Esophagus squamous epithelium (tissue), 5 donors: ENCODE results near the gene PRSS22. TPM values are rescaled to one million over a fixed set of nuclear protein-coding genes. Genes with fewer than 3 reads are reported as not detected.

Experiments
- DNase-seq: peaks from one replicate; lab custom pipeline; 2025; lab: John Stamatoyannopoulos, UW
- H3K27ac ChIP-seq, 4 donors: fragments of 200-600 bp; sonication (generic); one replicate each; pipeline ENCODE4 v1.5.1; 2016 to 2019; ENCODE audit warnings: mild to moderate bottlenecking in 1 of 4
- H3K27me3 ChIP-seq, 4 donors: fragments of 200-600 bp; sonication (generic); 1 replicate in 3 of 4; 2 replicates in 1 of 4; pipeline versions ENCODE4 v1.5.1 to v1.6.0; 2017 to 2021; ENCODE audit warnings: antibody characterized with exemption in 1 of 4
- H3K36me3 ChIP-seq, 3 donors: fragments of 200-600 bp; sonication (generic); one replicate each; pipeline ENCODE4 v1.5.1; 2016 to 2019
- H3K4me1 ChIP-seq, 3 donors: fragments of 200-600 bp; sonication (generic); one replicate each; pipeline ENCODE4 v1.5.1; 2017 to 2019
- H3K4me3 ChIP-seq, 4 donors: fragments of 200-600 bp; sonication (generic); 1 replicate in 3 of 4; 2 replicates in 1 of 4; pipeline ENCODE4 v1.5.1; 2016 to 2019; ENCODE audit warnings: mild to moderate bottlenecking in 2 of 4, moderate library complexity in 1 of 4
- H3K9me3 ChIP-seq, 3 donors: fragments of 200-600 bp; sonication (generic); one replicate each; pipeline ENCODE4 v1.5.1; 2016 to 2019
- CTCF ChIP-seq, 6 experiments: fragments of 450-650 bp in 4 of 6; fragments of 200-600 bp in 2 of 6; sonication (generic) in 2 of 6; IDR thresholded peaks; one replicate each; pipeline ENCODE4 v1.5.1; 2016 to 2019; ENCODE audit warnings: antibody characterized with exemption in 6 of 6, mild to moderate bottlenecking in 4 of 6, moderate library complexity in 4 of 6
- POLR2A ChIP-seq, 4 donors: fragments of 450-650 bp; IDR thresholded peaks; one replicate each; pipeline ENCODE4 v1.6.1; 2017; ENCODE audit warnings: antibody characterized with exemption in 4 of 4, mild to moderate bottlenecking in 4 of 4, moderate library complexity in 3 of 4
- WGBS, 2 donors: methylation state at CpG; one replicate each; pipeline ENCODE4 v1.1.5; 2018; 5-methylcytosine and 5-hydroxymethylcytosine counted together
- intact Hi-C: fragments of 100-400 bp; cut with DNase I; formaldehyde crosslinking; loops from one replicate; pipeline ENCODE4 v1.15.0; 2022
- total RNA-seq, 4 donors: library from RNA; depleted of rRNA; stranded (reverse); fragments of >200 nt; gene quantifications; one replicate each; pipeline ENCODE4 v1.1.0, GENCODE V29; 2016
- donor health status: DM: yes; HTN: yes; CAD: no.

The PRSS22 gene
- total RNA-seq, 4 donors from 2014 or later: 36.6 to 149 (median 113) TPM

DNA sequence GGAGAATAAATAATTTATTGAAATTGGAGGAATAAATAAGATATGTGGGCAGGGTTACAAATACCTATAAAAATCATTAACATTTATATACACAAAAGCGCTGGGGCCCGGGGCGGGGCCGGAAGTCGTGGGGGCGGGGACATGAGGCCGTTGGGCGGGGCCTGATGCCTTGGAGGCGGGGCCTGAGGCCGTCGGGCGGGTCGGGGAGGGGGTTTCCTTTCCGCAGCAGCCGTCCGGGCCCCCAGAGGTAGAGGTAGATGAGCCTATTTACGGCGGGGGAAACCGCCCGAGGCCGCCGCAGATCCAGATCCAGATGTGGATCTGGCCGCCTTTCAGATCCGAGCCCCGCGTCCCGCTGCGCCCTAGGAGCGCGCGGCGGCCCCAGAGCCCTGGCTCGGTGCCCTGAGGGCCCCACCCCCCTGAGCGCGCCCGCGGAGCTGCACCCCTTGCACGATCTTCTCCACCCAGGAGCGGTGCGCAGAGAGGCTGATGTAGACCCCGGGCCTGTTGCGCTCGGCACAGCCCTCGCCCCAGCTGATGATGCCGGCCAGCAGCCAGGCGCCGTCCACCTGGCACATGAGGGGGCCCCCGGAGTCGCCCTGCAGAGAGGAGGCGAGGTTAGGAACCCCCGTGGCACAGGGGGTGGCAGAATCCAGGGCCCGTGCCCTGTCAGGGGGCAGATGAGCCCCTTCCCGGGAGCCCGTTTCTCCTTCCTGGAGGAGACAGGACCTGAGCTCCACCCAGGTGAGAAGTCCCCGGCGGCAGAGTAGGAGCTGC lies 5.1 kb downstream of the PRSS22 start:
- TF ChIP-seq POLR2A (IDR thresholded peaks at IDR 0.05) (no peak), CTCF (IDR thresholded peaks at IDR 0.05) (no peak)
- intact Hi-C loops: no loop called here
- peaks cover 0 to 70% (median 0%) of the 10 kb centered on the region in 4 donors for H3K27me3 ChIP-seq
- no peak overlapping the region for H3K27ac ChIP-seq
- H3K4me1 ChIP-seq: peaks cover 0 to 27% (median 11%) of the 10 kb centered on the region in 3 donors
- H3K9me3 ChIP-seq: peaks cover 0 to 6% (median 5%) of the 10 kb centered on the region in 3 donors
- DNase-seq: no peak
- peaks cover 0 to 36% (median 0%) of the 10 kb centered on the region in 3 donors for H3K36me3 ChIP-seq
- WGBS, 2 donors: no CpG with 5 or more reads among the region's 56 CpGs
- H3K4me3 ChIP-seq: no peak overlapping the region

DNA sequence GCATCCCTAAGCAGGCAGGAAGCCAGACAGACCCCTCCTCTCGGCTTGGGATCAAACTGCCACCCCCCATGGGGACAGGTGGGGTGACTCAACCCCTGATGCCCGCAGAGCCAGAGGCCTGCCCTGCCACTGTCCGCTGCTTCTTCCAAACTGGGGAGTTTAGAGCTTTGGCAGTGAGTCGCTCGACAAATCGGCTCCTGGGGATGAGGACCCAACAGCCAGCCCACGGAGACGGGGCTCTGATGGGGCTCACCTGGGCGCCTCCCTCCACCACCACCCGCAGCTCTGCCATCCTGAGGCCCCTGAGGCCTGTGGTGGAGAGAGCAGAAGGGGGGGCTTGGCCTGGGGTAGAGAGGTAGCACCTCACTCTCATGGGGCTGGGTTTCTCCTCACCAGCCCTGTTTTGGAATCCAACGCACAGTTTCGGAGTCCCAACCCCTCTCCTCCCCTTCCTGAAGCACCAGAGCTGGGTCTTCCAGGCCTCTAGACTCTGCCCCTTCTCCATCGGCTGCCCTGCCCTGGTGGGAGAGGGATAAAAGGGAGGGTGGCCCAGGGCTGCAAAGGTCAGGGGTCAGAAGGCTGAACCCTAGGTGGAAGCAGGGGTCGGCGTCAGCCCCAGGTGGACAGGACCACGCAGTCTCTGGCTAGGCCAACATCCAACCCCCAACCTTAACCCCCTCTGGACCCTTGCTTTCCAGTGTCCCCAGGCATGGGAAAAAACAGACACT lies 5.8 kb downstream of the PRSS22 start:
- peaks cover 0 to 6% (median 5%) of the 10 kb centered on the region in 3 donors for H3K9me3 ChIP-seq
- WGBS, 2 donors: 80 to 88% methylated on average over 2 to 7 of the region's 16 CpGs
- H3K27ac ChIP-seq: no peak overlapping the region
- DNase-seq: no peak
- H3K4me1 ChIP-seq: peaks cover 0 to 20% (median 6%) of the 10 kb centered on the region in 3 donors
- H3K27me3 ChIP-seq: peaks cover 0 to 69% (median 0%) of the 10 kb centered on the region in 4 donors
- intact Hi-C loops: no loop called here
- H3K4me3 ChIP-seq: no peak overlapping the region
- TF ChIP-seq POLR2A (IDR thresholded peaks at IDR 0.05): no peak
- no peak for TF ChIP-seq CTCF (IDR thresholded peaks at IDR 0.05)
- peaks cover 0 to 36% (median 0%) of the 10 kb centered on the region in 3 donors for H3K36me3 ChIP-seq

DNA sequence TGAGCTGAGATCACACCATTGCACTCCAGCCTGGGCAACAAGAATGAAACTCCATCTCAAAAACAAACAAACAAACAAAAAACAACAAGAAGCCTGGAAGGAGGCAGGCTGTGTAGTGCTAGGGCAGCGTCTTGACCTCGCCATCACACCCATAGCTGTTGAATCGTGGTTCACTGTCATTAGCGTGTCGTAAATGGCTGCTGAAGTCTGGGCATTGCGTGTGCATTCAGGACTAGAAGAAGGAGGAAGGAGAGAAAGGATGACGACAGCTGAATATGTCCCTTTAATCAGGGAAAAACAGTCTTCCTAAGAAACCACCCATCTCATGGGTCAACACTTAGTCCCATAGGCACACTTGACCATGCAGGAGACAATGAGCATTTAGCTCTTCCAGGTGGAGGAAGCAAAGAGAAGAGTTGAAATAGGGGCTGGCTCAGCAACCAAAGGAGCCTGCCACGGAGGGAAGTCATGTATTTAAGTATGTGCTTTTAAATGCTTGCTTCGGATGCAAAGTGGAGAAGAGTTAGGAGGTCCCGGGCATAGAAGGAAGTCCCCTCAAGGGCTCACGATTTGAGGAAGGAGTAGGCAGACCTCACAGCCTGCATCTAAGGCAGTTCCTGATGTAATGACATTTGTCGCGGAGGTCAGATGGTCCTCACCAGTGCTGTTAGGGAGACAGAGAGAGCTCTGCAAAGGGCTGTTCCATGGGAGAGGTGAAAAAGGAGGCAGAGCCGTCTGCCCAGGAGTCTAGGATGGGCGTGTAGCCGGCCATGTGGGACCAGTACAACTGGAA lies 8.8 kb downstream of the PRSS22 start:
- Histone ChIP-seq H3K9me3 (no peaks in the 10 kb centered on the region), H3K27me3 (peaks cover 0 to 61% (median 0%) of the 10 kb centered on the region in 4 donors)
- intact Hi-C loops: no loop called here

DNA sequence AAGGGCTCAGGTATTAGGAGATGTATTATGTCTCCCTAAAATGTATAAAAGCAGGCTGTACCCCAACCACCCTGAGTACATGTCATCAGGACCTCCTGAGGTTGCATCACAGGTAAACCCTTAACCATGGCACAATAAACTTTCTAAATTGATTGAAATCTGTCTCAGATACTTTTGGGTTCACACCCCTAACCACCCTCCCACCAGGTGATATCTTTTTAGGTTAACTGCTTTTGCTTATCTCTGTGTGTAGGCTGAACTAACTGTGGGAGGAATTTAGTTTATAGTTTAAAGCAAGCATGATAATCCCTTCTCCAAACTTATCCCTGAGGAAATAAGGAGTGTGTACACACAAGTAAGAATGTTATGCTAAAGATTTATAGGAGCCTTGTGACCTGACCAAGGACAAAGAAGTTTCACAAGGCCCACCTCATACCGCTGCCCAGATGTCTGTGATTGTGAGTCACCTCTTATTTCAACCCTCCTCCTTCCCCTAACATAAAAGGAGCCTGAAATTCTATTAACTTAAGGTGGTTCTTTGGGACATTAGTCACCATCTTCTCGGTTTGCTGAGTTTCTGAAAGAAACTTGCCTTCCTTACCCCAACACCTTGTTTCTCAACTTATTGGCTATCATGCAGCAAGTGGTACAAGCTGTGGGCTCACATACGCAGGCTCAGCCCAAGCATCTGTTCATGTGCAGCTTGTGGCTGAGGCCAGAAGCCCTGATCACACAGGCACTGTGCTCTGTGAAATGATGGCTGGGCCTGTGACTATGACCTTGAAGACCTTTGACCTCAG lies 11.3 kb downstream of the PRSS22 start:
- DNase-seq: no peak
- H3K36me3 ChIP-seq: peaks cover 0 to 1% (median 0%) of the 10 kb centered on the region in 3 donors
- TF ChIP-seq POLR2A (IDR thresholded peaks at IDR 0.05): no peak
- no peak for TF ChIP-seq CTCF (IDR thresholded peaks at IDR 0.05)
- WGBS, 2 donors: 29 to 32% methylated on average over 3 of the region's 3 CpGs
- no peaks in the 10 kb centered on the region for H3K9me3 ChIP-seq
- H3K4me1 ChIP-seq: peaks cover 0 to 9% (median 9%) of the 10 kb centered on the region in 3 donors
- no peak overlapping the region for H3K27ac ChIP-seq
- H3K27me3 ChIP-seq: peaks cover 0 to 39% (median 0%) of the 10 kb centered on the region in 4 donors
- no peak overlapping the region for H3K4me3 ChIP-seq
- intact Hi-C loops: no loop called here

More for the DNA sequence above, 8.8 kb downstream of the PRSS22 start:
- H3K36me3 ChIP-seq: peaks cover 0 to 24% (median 0%) of the 10 kb centered on the region in 3 donors
- H3K27ac ChIP-seq: no peak overlapping the region
- H3K4me1 ChIP-seq: no peaks in the 10 kb centered on the region
- no peak for DNase-seq
- 81 to 84% methylated on average over 15 to 16 of the region's 16 CpGs for WGBS, 2 donors
- TF ChIP-seq CTCF (IDR thresholded peaks at IDR 0.05) (no peak), POLR2A (IDR thresholded peaks at IDR 0.05) (no peak)
- no peak overlapping the region for H3K4me3 ChIP-seq
